ENCODE measurements around the gene RDH16.

GRCh38 chr12:56921346-56921745 lies 36.1 kb downstream of the RDH16 start:
- TF ChIP-seq TAF1 (conservative IDR thresholded peaks at IDR 0.05) = no peak
- TF ChIP-seq CTCF (IDR thresholded peaks at IDR 0.05; ENCODE audit: low read depth, low read length, missing input control) = no peak
- TF ChIP-seq SP1 (IDR thresholded peaks at IDR 0.05) = no peak
- TF ChIP-seq REST (IDR thresholded peaks at IDR 0.05) = no peak
- TF ChIP-seq RXRA (IDR thresholded peaks at IDR 0.05) = no peak
- TF ChIP-seq JUND (IDR thresholded peaks at IDR 0.05) = no peak
- TF ChIP-seq RAD21 (IDR thresholded peaks at IDR 0.05) = no peak
- no peak for TF ChIP-seq FOXA1 (IDR thresholded peaks at IDR 0.05)
- TF ChIP-seq EGR1 (IDR thresholded peaks at IDR 0.05; ENCODE audit: low read depth in 2 of 2) = no peak
